BLaER1 (cell line): ENCODE data around the gene GSK3A.

ENCODE experiments used
- H3K27ac ChIP-seq: shearing (Covaris generic); formaldehyde crosslinking; 2 replicates; pipeline ENCODE4 v1.8.1; 2022
- H3K27me3 ChIP-seq: shearing (Covaris generic); formaldehyde crosslinking; 2 replicates; pipeline ENCODE4 v1.8.1; 2022
- H3K36me3 ChIP-seq: shearing (Covaris generic); formaldehyde crosslinking; 2 replicates; pipeline ENCODE4 v1.8.1; 2022
- H3K4me1 ChIP-seq: shearing (Covaris generic); formaldehyde crosslinking; 2 replicates; pipeline ENCODE4 v1.8.1; 2022
- H3K4me2 ChIP-seq: shearing (Covaris generic); formaldehyde crosslinking; 2 replicates; pipeline ENCODE4 v1.8.1; 2022
- H3K4me3 ChIP-seq: shearing (Covaris generic); formaldehyde crosslinking; 2 replicates; pipeline ENCODE4 v1.8.1; 2022
- H3K9ac ChIP-seq: shearing (Covaris generic); formaldehyde crosslinking; 2 replicates; pipeline ENCODE4 v1.8.1; 2022
- H3K9me3 ChIP-seq: shearing (Covaris generic); formaldehyde crosslinking; 2 replicates; pipeline ENCODE4 v1.8.1; 2022
- H4K20me1 ChIP-seq: shearing (Covaris generic); formaldehyde crosslinking; 2 replicates; pipeline ENCODE4 v1.8.1; 2022
- Cebpa-rat ChIP-seq: shearing (Covaris generic); IDR thresholded peaks from 2 replicates; pipeline ENCODE4 v1.8.1; 2022

Gene GSK3A

GRCh38 chr19:42232435-42232834, 10.0 kb downstream of the GSK3A start:
- H3K9me3 ChIP-seq, result no peaks in the 10 kb centered on the region
- peaks cover 10% of the 10 kb centered on the region; the same call in 1 of the 2 replicates for H3K4me1 ChIP-seq
- no peak overlapping the region for H3K9ac ChIP-seq
- H3K36me3 ChIP-seq, result peaks cover 98% of the 10 kb centered on the region
- no peak overlapping the region for H3K4me2 ChIP-seq
- peaks cover 96% of the 10 kb centered on the region for H4K20me1 ChIP-seq
- H3K27ac ChIP-seq, result no peak overlapping the region
- TF ChIP-seq Cebpa-rat, result no peak
- no peaks in the 10 kb centered on the region for H3K27me3 ChIP-seq
- H3K4me3 ChIP-seq, result no peak overlapping the region

GRCh38 chr19:42230571-42230970, 11.8 kb downstream of the GSK3A start:
- H3K4me1 ChIP-seq, result peaks cover 10% of the 10 kb centered on the region; the same call in 1 of the 2 replicates
- H3K27ac ChIP-seq, result no peak overlapping the region
- no peak for TF ChIP-seq Cebpa-rat
- H3K4me2 ChIP-seq, result no peak overlapping the region
- peaks cover 97% of the 10 kb centered on the region for H4K20me1 ChIP-seq
- peaks cover 98% of the 10 kb centered on the region for H3K36me3 ChIP-seq
- no peak overlapping the region for H3K4me3 ChIP-seq
- H3K27me3 ChIP-seq, result no peaks in the 10 kb centered on the region
- H3K9ac ChIP-seq, result no peak overlapping the region
- no peaks in the 10 kb centered on the region for H3K9me3 ChIP-seq

GRCh38 chr19:42229855-42230351, 12.5 kb downstream of the GSK3A start:
- H3K36me3 ChIP-seq, result peaks cover 98% of the 10 kb centered on the region
- H4K20me1 ChIP-seq, result peaks cover 97% of the 10 kb centered on the region
- H3K4me1 ChIP-seq, result peaks cover 10% of the 10 kb centered on the region; the same call in 1 of the 2 replicates
- H3K27me3 ChIP-seq, result no peaks in the 10 kb centered on the region
- no peak overlapping the region for H3K9ac ChIP-seq
- H3K27ac ChIP-seq, result no peak overlapping the region
- no peak overlapping the region for H3K4me3 ChIP-seq
- H3K9me3 ChIP-seq, result no peaks in the 10 kb centered on the region
- no peak overlapping the region for H3K4me2 ChIP-seq
- TF ChIP-seq Cebpa-rat, result no peak

- peaks cover 97% of the 10 kb centered on the region for H4K20me1 ChIP-seq
- no peak overlapping the region for H3K4me3 ChIP-seq
- no peak overlapping the region for H3K27ac ChIP-seq
- H3K9ac ChIP-seq, result no peak overlapping the region
- H3K4me1 ChIP-seq, result peaks cover 10% of the 10 kb centered on the region; the same call in 1 of the 2 replicates
- H3K36me3 ChIP-seq, result peaks cover 98% of the 10 kb centered on the region
- H3K4me2 ChIP-seq, result no peak overlapping the region
- no peaks in the 10 kb centered on the region for H3K27me3 ChIP-seq
- TF ChIP-seq Cebpa-rat, result no peak
- no peaks in the 10 kb centered on the region for H3K9me3 ChIP-seq
Measured at GRCh38 chr19:42229301-42229854, 13.0 kb downstream of the GSK3A start.

- peaks cover 97% of the 10 kb centered on the region for H3K36me3 ChIP-seq
- peaks cover 10% of the 10 kb centered on the region; the same call in 1 of the 2 replicates for H3K4me1 ChIP-seq
- H3K4me3 ChIP-seq, result no peak overlapping the region
- H3K9ac ChIP-seq, result no peak overlapping the region
- H3K4me2 ChIP-seq, result no peak overlapping the region
- no peak for TF ChIP-seq Cebpa-rat
- no peaks in the 10 kb centered on the region for H3K27me3 ChIP-seq
- peaks cover 94% of the 10 kb centered on the region for H4K20me1 ChIP-seq
- no peaks in the 10 kb centered on the region for H3K9me3 ChIP-seq
- no peak overlapping the region for H3K27ac ChIP-seq
Measured at GRCh38 chr19:42228641-42229040, 13.8 kb downstream of the GSK3A start.

GRCh38 chr19:42226886-42227285, 15.5 kb downstream of the GSK3A start:
- peaks cover 96% of the 10 kb centered on the region for H4K20me1 ChIP-seq

GRCh38 chr19:42225718-42226292, 16.6 kb downstream of the GSK3A start:
- H4K20me1 ChIP-seq, result peaks cover 96% of the 10 kb centered on the region
- no peak overlapping the region for H3K4me2 ChIP-seq
- peaks cover 86% of the 10 kb centered on the region for H3K36me3 ChIP-seq

More at GRCh38 chr19:42226886-42227285, 15.5 kb downstream of the GSK3A start:
- Histone ChIP-seq H3K4me2 (no peak overlapping the region), H3K36me3 (peaks cover 96% of the 10 kb centered on the region), H3K4me1 (peaks cover 4% of the 10 kb centered on the region; the same call in 1 of the 2 replicates), H3K27ac (no peak overlapping the region), H3K4me3 (no peak overlapping the region), H3K27me3 (no peaks in the 10 kb centered on the region), H3K9ac (no peak overlapping the region), H3K9me3 (no peaks in the 10 kb centered on the region)
- no peak for TF ChIP-seq Cebpa-rat

GRCh38 chr19:42224940-42225717, 17.3 kb downstream of the GSK3A start:
- Histone ChIP-seq H3K4me2 (no peak overlapping the region), H4K20me1 (peaks cover 94% of the 10 kb centered on the region), H3K36me3 (peaks cover 80% of the 10 kb centered on the region), H3K9ac (no peak overlapping the region), H3K9me3 (no peaks in the 10 kb centered on the region), H3K27ac (no peak overlapping the region), H3K4me3 (no peak overlapping the region), H3K4me1 (peaks cover 13% of the 10 kb centered on the region), H3K27me3 (no peaks in the 10 kb centered on the region)
- no peak for TF ChIP-seq Cebpa-rat

More at GRCh38 chr19:42225718-42226292, 16.6 kb downstream of the GSK3A start:
- H3K27me3 ChIP-seq, result no peaks in the 10 kb centered on the region
- H3K9me3 ChIP-seq, result no peaks in the 10 kb centered on the region
- TF ChIP-seq Cebpa-rat, result no peak
- peaks cover 11% of the 10 kb centered on the region for H3K4me1 ChIP-seq
- no peak overlapping the region for H3K27ac ChIP-seq
- H3K4me3 ChIP-seq, result no peak overlapping the region
- no peak overlapping the region for H3K9ac ChIP-seq

GRCh38 chr19:42220751-42221097, 21.7 kb downstream of the GSK3A start:
- H3K27ac ChIP-seq, result peak overlapping the region; percentile 78
- peaks cover 36% of the 10 kb centered on the region for H3K36me3 ChIP-seq
- H3K9ac ChIP-seq, result peak overlapping the region; percentile 89
- H3K27me3 ChIP-seq, result no peaks in the 10 kb centered on the region
- peaks cover 66% of the 10 kb centered on the region for H4K20me1 ChIP-seq
- peak overlapping the region; percentile 77 for H3K4me3 ChIP-seq
- TF ChIP-seq Cebpa-rat, result no peak
- H3K4me1 ChIP-seq, result peaks cover 43% of the 10 kb centered on the region
- H3K4me2 ChIP-seq, result peak overlapping the region; percentile 95
- H3K9me3 ChIP-seq, result no peaks in the 10 kb centered on the region
